Body of pancreas (tissue), 4 donors: ENCODE measurements around the gene APLF.

Source experiments
- CTCF ChIP-seq, 7 experiments: fragments of 450-650 bp in 4 of 7; fragments of 200-600 bp in 3 of 7; sonication (generic) in 3 of 7; IDR thresholded peaks; one replicate each; pipeline ENCODE4 v1.5.1; 2016 to 2019; ENCODE audit warnings: antibody characterized with exemption in 7 of 7
- POLR2A ChIP-seq, 3 donors: fragments of 450-650 bp; IDR thresholded peaks; one replicate each; pipeline ENCODE4 v1.6.1; 2016; ENCODE audit warnings: antibody characterized with exemption in 3 of 3, mild to moderate bottlenecking in 2 of 3

- no peak for TF ChIP-seq CTCF (IDR thresholded peaks at IDR 0.05)
- TF ChIP-seq POLR2A (IDR thresholded peaks at IDR 0.05) = no peak
These were observed 31.7 kb downstream of the APLF start for GRCh38 chr2:68499133-68499532.
